ENCODE measurements around the gene ESYT3. TPM values are rescaled to one million over a fixed set of nuclear protein-coding genes. Genes with fewer than 3 reads are reported as not detected.
"Not testable (repeated sequence)": the region's sequence is repeated elsewhere in the genome, so short reads cannot be mapped to it uniquely, and the experiment has no call there.

Gene ESYT3
- total RNA-seq, 1 donor = under 0.01 TPM

DNA sequence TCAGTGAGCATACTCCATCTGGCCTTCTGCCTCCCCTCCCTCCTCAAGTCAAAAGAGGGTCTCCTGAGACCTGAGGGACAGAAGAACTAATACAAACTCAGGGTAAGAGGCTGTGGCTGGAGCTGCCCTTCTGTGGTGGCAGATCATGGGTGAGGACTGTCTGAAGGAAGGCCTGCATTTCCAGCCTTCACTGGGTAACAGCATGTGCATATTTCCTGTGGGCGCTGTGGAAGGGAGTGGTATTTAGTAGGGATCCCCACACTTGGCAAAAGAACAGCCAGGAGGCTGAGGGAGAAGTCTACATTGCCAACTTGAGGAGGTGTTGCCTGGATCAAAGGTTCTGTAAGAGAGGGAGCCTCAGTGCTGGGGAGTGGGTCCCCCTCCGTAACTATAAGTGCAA lies 10.1 kb upstream of the ESYT3 start:
- TF ChIP-seq, protein P1, sequence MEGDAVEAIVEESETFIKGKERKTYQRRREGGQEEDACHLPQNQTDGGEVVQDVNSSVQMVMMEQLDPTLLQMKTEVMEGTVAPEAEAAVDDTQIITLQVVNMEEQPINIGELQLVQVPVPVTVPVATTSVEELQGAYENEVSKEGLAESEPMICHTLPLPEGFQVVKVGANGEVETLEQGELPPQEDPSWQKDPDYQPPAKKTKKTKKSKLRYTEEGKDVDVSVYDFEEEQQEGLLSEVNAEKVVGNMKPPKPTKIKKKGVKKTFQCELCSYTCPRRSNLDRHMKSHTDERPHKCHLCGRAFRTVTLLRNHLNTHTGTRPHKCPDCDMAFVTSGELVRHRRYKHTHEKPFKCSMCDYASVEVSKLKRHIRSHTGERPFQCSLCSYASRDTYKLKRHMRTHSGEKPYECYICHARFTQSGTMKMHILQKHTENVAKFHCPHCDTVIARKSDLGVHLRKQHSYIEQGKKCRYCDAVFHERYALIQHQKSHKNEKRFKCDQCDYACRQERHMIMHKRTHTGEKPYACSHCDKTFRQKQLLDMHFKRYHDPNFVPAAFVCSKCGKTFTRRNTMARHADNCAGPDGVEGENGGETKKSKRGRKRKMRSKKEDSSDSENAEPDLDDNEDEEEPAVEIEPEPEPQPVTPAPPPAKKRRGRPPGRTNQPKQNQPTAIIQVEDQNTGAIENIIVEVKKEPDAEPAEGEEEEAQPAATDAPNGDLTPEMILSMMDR (IDR thresholded peaks at IDR 0.05; ENCODE audit: insufficient read depth, low read depth, low read length) = no peak
- no peak overlapping the region for H3K4me3 ChIP-seq (ENCODE audit: low read depth, low read length)
- DNase-seq (ENCODE audit: low read depth) = no peak

DNA sequence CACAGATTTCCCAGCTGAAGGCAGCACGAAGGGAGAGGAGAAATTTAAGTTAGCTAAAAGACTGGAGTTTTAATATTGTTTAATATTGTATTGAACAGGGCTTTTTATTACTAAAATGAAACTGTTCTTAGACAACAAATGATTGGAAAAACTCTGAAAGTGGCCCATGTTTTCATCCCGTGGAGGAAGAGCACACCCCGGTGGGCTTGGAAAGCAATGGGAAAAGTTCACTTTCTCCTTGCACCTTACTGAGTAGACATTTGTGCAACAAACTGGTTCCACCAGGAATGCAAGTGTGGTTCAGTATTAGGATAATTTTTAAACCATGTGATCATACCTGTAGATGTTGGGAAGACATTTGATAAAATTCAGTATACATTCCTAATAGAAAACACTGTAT lies 8.2 kb upstream of the ESYT3 start:
- DNase-seq (ENCODE audit: low read depth) = peak; percentile 37
- TF ChIP-seq, protein P1 (IDR thresholded peaks at IDR 0.05; ENCODE audit: insufficient read depth, low read depth, low read length) = peak; percentile 52
- H3K4me3 ChIP-seq (ENCODE audit: low read depth, low read length) = no peak overlapping the region

GRCh38 chr3:138426754-138427153 lies 7.7 kb upstream of the ESYT3 start:
- DNase-seq (ENCODE audit: low read depth); H3K4me3 ChIP-seq (ENCODE audit: low read depth, low read length): not testable (repeated sequence)

- TF ChIP-seq, protein P1 (IDR thresholded peaks at IDR 0.05; ENCODE audit: insufficient read depth, low read depth, low read length) = no peak
- DNase-seq (ENCODE audit: low read depth) = no peak
- no peak overlapping the region for H3K4me3 ChIP-seq (ENCODE audit: low read depth, low read length)
Observed at GRCh38 chr3:138429665-138430064, 4.8 kb upstream of the ESYT3 start.

DNA sequence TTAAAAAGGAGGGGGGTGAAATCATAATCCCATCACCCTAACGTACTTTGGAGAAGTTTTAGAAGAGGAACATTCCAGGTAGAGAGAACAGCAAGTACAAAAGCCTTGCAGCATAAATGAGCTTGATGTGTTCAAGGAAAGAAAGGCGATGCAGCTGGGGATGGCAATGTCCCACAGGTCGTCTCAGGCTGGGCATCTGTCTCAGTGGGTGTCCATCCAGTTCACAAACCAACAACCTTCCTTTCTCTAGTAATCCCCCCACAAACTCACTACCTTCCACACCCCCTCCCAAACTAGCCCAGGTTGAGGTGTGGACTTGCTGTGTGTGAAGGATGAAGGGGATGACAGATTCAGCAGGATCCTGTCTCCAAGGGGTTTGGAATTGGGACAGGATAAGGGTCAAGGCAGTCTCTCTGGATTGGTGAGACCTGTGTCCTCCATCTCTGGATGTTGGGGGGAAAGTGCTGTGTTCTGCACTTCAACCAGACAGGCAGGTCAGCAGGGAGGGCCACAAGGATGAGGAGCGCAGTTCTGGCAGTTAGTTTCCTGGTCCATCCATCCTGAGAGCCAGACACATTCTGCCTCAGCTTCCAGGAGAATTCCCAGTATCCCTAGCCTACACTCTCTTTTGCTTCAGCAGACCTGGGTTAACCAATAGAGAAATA lies 1.7 kb upstream of the ESYT3 start:
- TF ChIP-seq, protein P1 (IDR thresholded peaks at IDR 0.05; ENCODE audit: insufficient read depth, low read depth, low read length) = no peak
- DNase-seq (ENCODE audit: low read depth) = no peak
- H3K4me3 ChIP-seq (ENCODE audit: low read depth, low read length) = no peak overlapping the region

- no peak for DNase-seq (ENCODE audit: low read depth)
- TF ChIP-seq, protein P1 (IDR thresholded peaks at IDR 0.05; ENCODE audit: insufficient read depth, low read depth, low read length) = no peak
- H3K4me3 ChIP-seq (ENCODE audit: low read depth, low read length) = no peak overlapping the region
Observed at GRCh38 chr3:138433892-138434275, 532 bp upstream of the ESYT3 start.

DNA sequence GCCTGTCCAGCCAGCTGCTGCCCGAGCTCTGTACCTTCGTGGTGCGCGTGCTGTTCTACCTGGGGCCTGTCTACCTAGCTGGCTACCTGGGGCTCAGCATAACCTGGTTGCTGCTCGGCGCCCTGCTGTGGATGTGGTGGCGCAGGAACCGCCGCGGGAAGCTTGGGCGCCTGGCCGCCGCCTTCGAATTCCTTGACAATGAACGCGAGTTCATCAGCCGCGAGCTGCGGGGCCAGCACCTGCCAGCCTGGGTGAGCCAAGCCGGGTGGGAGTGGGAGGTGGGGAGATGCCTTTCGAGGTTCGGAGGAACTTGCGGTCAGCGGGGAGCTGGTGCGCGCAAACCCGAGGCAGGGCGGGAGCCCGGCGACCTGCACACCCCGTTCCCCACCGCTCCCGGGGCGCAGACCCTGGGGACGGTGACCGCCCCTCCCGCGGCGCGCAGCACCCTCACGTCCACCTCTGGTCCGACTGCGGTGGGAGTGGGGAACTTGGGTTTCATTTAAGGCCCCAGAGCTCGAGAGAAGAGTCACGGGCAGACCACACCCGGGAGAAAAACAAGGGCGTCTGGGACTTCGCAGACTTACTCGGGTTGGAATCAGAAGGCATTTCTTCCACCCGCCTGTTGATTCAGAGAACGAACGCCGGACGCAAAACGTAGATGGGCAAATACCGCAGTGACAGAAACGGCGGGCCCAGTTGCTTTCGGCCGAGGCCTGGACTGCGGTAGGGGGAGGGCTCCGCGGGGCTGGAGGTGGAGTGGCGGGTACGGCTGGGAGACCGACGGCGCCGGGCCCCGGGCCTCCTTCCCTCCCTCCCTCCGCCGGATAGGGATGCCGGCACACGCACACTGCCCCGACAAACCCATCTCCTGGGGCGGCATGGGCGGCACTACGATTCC lies 708 bp downstream of the ESYT3 start:
- TF ChIP-seq, protein P1 (IDR thresholded peaks at IDR 0.05; ENCODE audit: insufficient read depth, low read depth, low read length) = no peak
- no peak for DNase-seq (ENCODE audit: low read depth)
- peak overlapping the region; percentile 47 for H3K4me3 ChIP-seq (ENCODE audit: low read depth, low read length)

All from fibroblast of villous mesenchyme (primary cell).